A172 (cell line): Measurements from ENCODE around the gene UBR1. TPM values are rescaled to one million over a fixed set of nuclear protein-coding genes. Genes with fewer than 3 reads are reported as not detected.
A peak's percentile ranks its signal among the peaks of the same experiment; 100 is the strongest.
"Not testable (repeated sequence)": the region's sequence is repeated elsewhere in the genome, so short reads cannot be mapped to it uniquely, and the experiment has no call there.

Experiments
- DNase-seq: peaks from one replicate; pipeline ENCODE4 v3.0.0-alpha.2; 2015; ENCODE audit warnings: low spot score
- total RNA-seq: library from RNA; depleted of rRNA; stranded (reverse); fragments of >200 nt; shearing (Covaris generic); gene quantifications from 2 replicates; pipeline ENCODE4 v1.2.3, GENCODE V29; 2014; rRNA removed

Gene UBR1
- 26.4 and 30.7 TPM in 2 replicates for total RNA-seq

GRCh38 chr15:43105778-43106485 is at the start of gene UBR1:
TSS of gene UBR1 (minus strand) at chr15:43106038. CDS start at chr15:43106022, 16 bp downstream.
- peak; percentile 77 for DNase-seq

GRCh38 chr15:43153269-43153668 is 47.4 kb upstream of the UBR1 start:
- DNase-seq = no peak

GRCh38 chr15:43151688-43152087 is 45.9 kb upstream of the UBR1 start:
- no peak for DNase-seq

GRCh38 chr15:43150191-43150929 is 44.5 kb upstream of the UBR1 start:
- peak; percentile 92 for DNase-seq

- DNase-seq = no peak
Measured at GRCh38 chr15:43146184-43146583, 40.3 kb upstream of the UBR1 start.

GRCh38 chr15:43144512-43144911 is 38.7 kb upstream of the UBR1 start:
- DNase-seq = no peak

GRCh38 chr15:43143203-43143941 is 37.5 kb upstream of the UBR1 start:
- no peak for DNase-seq

GRCh38 chr15:43135351-43135750 is 29.5 kb upstream of the UBR1 start:
- no peak for DNase-seq

- peak; percentile 6 for DNase-seq
Measured at GRCh38 chr15:43134157-43134635, 28.4 kb upstream of the UBR1 start.

GRCh38 chr15:43133430-43134156 is 27.8 kb upstream of the UBR1 start, which contains the start of gene TMEM62:
TSS of gene TMEM62 (plus strand) at chr15:43133586. CDS start at chr15:43133803, 217 bp downstream.
- DNase-seq = peak; percentile 65

- no peak for DNase-seq
Measured at GRCh38 chr15:43132830-43133429, 27.1 kb upstream of the UBR1 start.

GRCh38 chr15:43128980-43129335 is 23.1 kb upstream of the UBR1 start:
- DNase-seq = no peak

GRCh38 chr15:43128174-43128979 is 22.5 kb upstream of the UBR1 start:
- DNase-seq = not testable (repeated sequence)

GRCh38 chr15:43127752-43128151 is 21.9 kb upstream of the UBR1 start:
- no peak for DNase-seq

- no peak for DNase-seq
Measured at GRCh38 chr15:43126356-43126755, 20.5 kb upstream of the UBR1 start.

GRCh38 chr15:43125100-43125661 is 19.3 kb upstream of the UBR1 start:
- no peak for DNase-seq

GRCh38 chr15:43121863-43122262 is 16.0 kb upstream of the UBR1 start:
- no peak for DNase-seq

- DNase-seq = no peak
Measured at GRCh38 chr15:43118829-43119228, 13.0 kb upstream of the UBR1 start.

GRCh38 chr15:43118286-43118685 is 12.4 kb upstream of the UBR1 start:
- DNase-seq = no peak

GRCh38 chr15:43111354-43111753 is 5.5 kb upstream of the UBR1 start:
- no peak for DNase-seq
